H1 (cell line): ENCODE results near the gene RINT1. TPM values are rescaled to one million over a fixed set of nuclear protein-coding genes. Genes with fewer than 3 reads are reported as not detected.

Experiments
- CTCF ChIA-PET: fragments of 300-600 bp; sonication (Branson Sonifier 250); formaldehyde crosslinking; loops from one replicate; lab custom pipeline; 2021; ENCODE audit not compliant: partially characterized antibody; lab: Charles Lee
- POLR2A ChIA-PET: fragments of 300-600 bp; sonication (Branson Sonifier 250); formaldehyde crosslinking; loops from one replicate; lab custom pipeline; 2021; ENCODE audit warnings: inconsistent platforms; ENCODE audit not compliant: partially characterized antibody; lab: Charles Lee
- DNase-seq, 2 experiments: peaks; one replicate each; pipeline versions ENCODE4 v3.0.0 to v3.0.0-alpha.2; 2010 to 2022; ENCODE audit warnings: low spot score in 2 of 2, low read depth in 1 of 2, mixed read lengths in 1 of 2
- FAIRE-seq: peaks from 2 replicates; lab custom pipeline; 2011; peaks lifted over from hg19 to GRCh38; lab: Jason Lieb, UNC
- H2AFZ ChIP-seq: 2 replicates; pipeline ENCODE4 v1.8.1; 2012; ENCODE audit warnings: low read length, inconsistent platforms
- H2AK5ac ChIP-seq: 2 replicates; pipeline ENCODE4 v1.6.1; 2013; ENCODE audit warnings: low read depth, low read length
- H2BK120ac ChIP-seq: replicated peaks from 2 replicates; pipeline ENCODE3; 2013; ENCODE audit warnings: low read depth, low read length, inconsistent platforms
- H2BK12ac ChIP-seq: 2 replicates; pipeline ENCODE4 v1.6.1; 2013; ENCODE audit warnings: low read depth, low read length
- H2BK15ac ChIP-seq: 2 replicates; pipeline ENCODE4 v1.6.1; 2013; ENCODE audit warnings: low read length
- H2BK20ac ChIP-seq: 2 replicates; pipeline ENCODE4 v1.6.1; 2013; ENCODE audit warnings: low read length
- H2BK5ac ChIP-seq: 2 replicates; pipeline ENCODE4 v1.6.1; 2013; ENCODE audit warnings: low read depth, low read length
- H3K14ac ChIP-seq: 2 replicates; pipeline ENCODE4 v1.6.1; 2013; ENCODE audit warnings: inconsistent platforms; ENCODE audit not compliant: insufficient read length
- H3K18ac ChIP-seq: 2 replicates; pipeline ENCODE4 v1.6.1; 2013; ENCODE audit warnings: low read length; ENCODE audit errors: extremely low read depth
- H3K23ac ChIP-seq: 2 replicates; pipeline ENCODE4 v1.6.1; 2013; ENCODE audit warnings: inconsistent platforms; ENCODE audit not compliant: insufficient read length
- H3K23me2 ChIP-seq: 2 replicates; pipeline ENCODE4 v1.6.1; 2013; ENCODE audit warnings: low read depth, low read length
- H3K27ac ChIP-seq: 2 replicates; pipeline ENCODE4 v1.6.1; 2011; ENCODE audit warnings: low read depth, low read length, inconsistent platforms
- H3K27me3 ChIP-seq, 4 experiments: replicated peaks in 1 of 4; 1 replicate in 1 of 4; 2 replicates in 3 of 4; pipeline versions ENCODE4 v1.6.1 to v1.8.1; 2011 to 2013; ENCODE audit warnings: low read length in 3 of 4, mild to moderate bottlenecking in 3 of 4, inconsistent platforms in 2 of 4, mixed read lengths in 2 of 4, moderate library complexity in 1 of 4; ENCODE audit not compliant: control insufficient read depth in 3 of 4, insufficient read depth in 3 of 4; ENCODE audit errors: extremely low read depth in 1 of 4
- H3K36me3 ChIP-seq, 4 experiments: 2 replicates each; pipeline versions ENCODE4 v1.6.1 to v1.8.1; 2011 to 2013; ENCODE audit warnings: mild to moderate bottlenecking in 4 of 4, low read length in 3 of 4, moderate library complexity in 2 of 4, control low read depth in 1 of 4, inconsistent platforms in 1 of 4; ENCODE audit not compliant: insufficient read depth in 4 of 4, control insufficient read depth in 2 of 4
- H3K4ac ChIP-seq: replicated peaks from 2 replicates; pipeline ENCODE3; 2013; ENCODE audit warnings: low read length, low read depth, mixed read lengths, inconsistent platforms; ENCODE audit not compliant: insufficient read length
- H3K4me1 ChIP-seq, 4 experiments: replicated peaks in 1 of 4; 1 replicate in 1 of 4; 2 replicates in 3 of 4; pipeline versions ENCODE4 v1.6.1 to v1.8.1; 2011 to 2013; ENCODE audit warnings: low read length in 3 of 4, inconsistent platforms in 2 of 4, mixed read lengths in 1 of 4; ENCODE audit not compliant: insufficient read depth in 4 of 4, control insufficient read depth in 3 of 4
- H3K4me2 ChIP-seq, 2 experiments: 2 replicates each; pipeline versions ENCODE4 v1.6.1 to v1.8.1; 2011 to 2013; ENCODE audit warnings: low read depth in 2 of 2, low read length in 2 of 2, control low read depth in 1 of 2, inconsistent platforms in 1 of 2, mild to moderate bottlenecking in 1 of 2; ENCODE audit not compliant: insufficient read depth in 1 of 2
- H3K4me3 ChIP-seq, 4 experiments: fragments of 200-600, 300-600 bp in 1 of 4; sonication (generic), shearing (Covaris generic), sonication (Bioruptor Twin) in 1 of 4; 2 replicates each; pipeline versions ENCODE4 v1.5.1 to v1.8.1; 2011 to 2016; ENCODE audit warnings: low read length in 4 of 4, low read depth in 3 of 4, control low read depth in 2 of 4, inconsistent platforms in 2 of 4, mild to moderate bottlenecking in 2 of 4, mixed read lengths in 1 of 4, moderate library complexity in 1 of 4; ENCODE audit not compliant: insufficient read depth in 2 of 4; ENCODE audit errors: extremely low read depth in 1 of 4
- H3K56ac ChIP-seq: replicated peaks from 2 replicates; pipeline ENCODE3; 2013; ENCODE audit warnings: low read depth, mild to moderate bottlenecking, mixed read lengths, low read length, inconsistent platforms; ENCODE audit not compliant: insufficient read length
- H3K79me1 ChIP-seq: 2 replicates; pipeline ENCODE4 v1.6.1; 2013; ENCODE audit warnings: low read depth, low read length, control low read depth
- H3K79me2 ChIP-seq, 2 experiments: 2 replicates each; pipeline versions ENCODE4 v1.6.1 to v1.8.1; 2012 to 2013; ENCODE audit warnings: low read length in 2 of 2, mild to moderate bottlenecking in 2 of 2, inconsistent platforms in 1 of 2; ENCODE audit not compliant: insufficient read depth in 2 of 2, control insufficient read depth in 1 of 2
- H3K9ac ChIP-seq, 4 experiments: replicated peaks in 1 of 4; 1 replicate in 1 of 4; 2 replicates in 3 of 4; pipeline versions ENCODE4 v1.6.1 to v1.8.1; 2011 to 2013; ENCODE audit warnings: low read depth in 3 of 4, low read length in 3 of 4, control low read depth in 2 of 4, mild to moderate bottlenecking in 2 of 4, moderate library complexity in 2 of 4, inconsistent platforms in 1 of 4; ENCODE audit errors: extremely low read depth in 1 of 4
- H3K9me3 ChIP-seq, 2 experiments: 2 replicates each; pipeline versions ENCODE4 v1.6.1 to v1.8.1; 2012 to 2013; ENCODE audit warnings: mild to moderate bottlenecking in 2 of 2, moderate library complexity in 2 of 2, control low read depth in 1 of 2, inconsistent platforms in 1 of 2, low read depth in 1 of 2, low read length in 1 of 2, mixed read lengths in 1 of 2; ENCODE audit not compliant: insufficient read depth in 2 of 2
- H4K20me1 ChIP-seq, 2 experiments: replicated peaks in 1 of 2; 2 replicates each; pipeline versions ENCODE3 to v1.8.1; 2011 to 2013; ENCODE audit warnings: inconsistent platforms in 2 of 2, low read length in 2 of 2, mild to moderate bottlenecking in 1 of 2; ENCODE audit not compliant: insufficient read depth in 2 of 2, control insufficient read depth in 1 of 2
- H4K5ac ChIP-seq: 2 replicates; pipeline ENCODE4 v1.6.1; 2013; ENCODE audit warnings: low read length, low read depth, mixed read lengths, inconsistent platforms; ENCODE audit not compliant: insufficient read length
- H4K8ac ChIP-seq: 2 replicates; pipeline ENCODE4 v1.8.0; 2013; ENCODE audit warnings: mild to moderate bottlenecking, moderate library complexity, low read length, inconsistent platforms; ENCODE audit not compliant: insufficient read depth; ENCODE audit errors: extremely low read depth
- H4K91ac ChIP-seq: replicated peaks from 2 replicates; pipeline ENCODE3; 2013; ENCODE audit warnings: low read length, mixed read lengths, inconsistent platforms; ENCODE audit not compliant: insufficient read length
- ASH2L ChIP-seq: fragments of 200-600, 300-600 bp; sonication (generic); IDR thresholded peaks from one replicate; pipeline ENCODE4 v1.7.1; 2017; ENCODE audit warnings: low read length
- CBX8 ChIP-seq: fragments of 300-800, 300-1000 bp; sonication (generic); IDR thresholded peaks from 2 replicates; pipeline ENCODE4 v1.7.1; 2016; ENCODE audit warnings: low read depth, low read length, borderline replicate concordance
- CEBPB ChIP-seq: IDR thresholded peaks from 2 replicates; pipeline ENCODE4 v1.6.1; 2012; ENCODE audit warnings: low read depth, low read length
- EGR1 ChIP-seq: IDR thresholded peaks from 2 replicates; pipeline ENCODE4 v1.6.1; 2011; ENCODE audit warnings: low read depth, low read length, borderline replicate concordance
- HDAC2 ChIP-seq, 2 experiments: fragments of 300-600 bp in 1 of 2; sonication (generic) in 1 of 2; IDR thresholded peaks; 2 replicates each; pipeline ENCODE4 v1.6.1; 2011 to 2012; ENCODE audit warnings: low read depth in 2 of 2, low read length in 2 of 2, mild to moderate bottlenecking in 2 of 2, moderate library complexity in 2 of 2, borderline replicate concordance in 1 of 2, inconsistent platforms in 1 of 2
- JUND ChIP-seq: IDR thresholded peaks from 2 replicates; pipeline ENCODE4 v1.6.1; 2011; ENCODE audit warnings: mild to moderate bottlenecking, improper control_type of control experiment, low read length
- SAP30 ChIP-seq: fragments of 300-600 bp; sonication (generic); IDR thresholded peaks from 2 replicates; pipeline ENCODE4 v1.7.1; 2012; ENCODE audit warnings: low read length, moderate library complexity, mild to moderate bottlenecking, inconsistent platforms; ENCODE audit not compliant: insufficient read depth, insufficient replicate concordance
- SIX5 ChIP-seq: IDR thresholded peaks from 2 replicates; pipeline ENCODE4 v1.6.1; 2011; ENCODE audit warnings: mild to moderate bottlenecking, low read depth, low read length
- SP2 ChIP-seq: IDR thresholded peaks from 2 replicates; pipeline ENCODE4 v1.6.1; 2012; ENCODE audit warnings: mild to moderate bottlenecking, low read length, inconsistent platforms
- WGBS, 2 experiments: shearing (Covaris generic) in 1 of 2; methylation state at CpG; one replicate each; pipeline versions ENCODE4 v1.1.6 to v1.1.7; 2013 to 2015; ENCODE audit warnings: low lambda C conversion rate in 2 of 2, mixed read lengths in 2 of 2, inconsistent platforms in 1 of 2, low coverage in 1 of 2, missing lambda C conversion rate in 1 of 2; ENCODE audit not compliant: insufficient replicate concordance in 2 of 2, insufficient coverage in 1 of 2, insufficient read length in 1 of 2; ENCODE audit errors: extremely low coverage in 1 of 2, missing lambda C conversion rate in 1 of 2; 5-methylcytosine and 5-hydroxymethylcytosine counted together
- polyA plus RNA-seq, 7 experiments: library from polyadenylated mRNA; depleted of rRNA in 3 of 7; stranded (reverse) in 5 of 7; unstranded in 2 of 7; fragments of >200 nt in 5 of 7; fragments of 200-250 nt in 2 of 7; gene quantifications; 1 replicate in 5 of 7; 2 replicates in 1 of 7; 4 replicates in 1 of 7; pipeline versions ENCODE4 v1.2.1 to v1.2.3, GENCODE V29; 2011 to 2013; ENCODE audit warnings: missing spikeins in 2 of 7, mixed read lengths in 2 of 7
- total RNA-seq: library from RNA; stranded (reverse); fragmentation: NEBNext Ultra II Directional; extraction: Animal tissue kit (Norgen Biotek cat#: 25700); gene quantifications from 2 replicates; pipeline ENCODE4 v1.2.1, GENCODE V29; 2021
- TF ChIP-seq, protein P1 (sequence below): IDR thresholded peaks from 2 replicates; pipeline ENCODE4 v1.6.1; 2012; ENCODE audit warnings: inconsistent platforms

The RINT1 gene
- total and polyA plus RNA-seq, 2 of the 8 experiments (the other 6 are each of a cell fraction or from before 2014, with no cell fraction given): 7.8 to 21.8 TPM

DNA sequence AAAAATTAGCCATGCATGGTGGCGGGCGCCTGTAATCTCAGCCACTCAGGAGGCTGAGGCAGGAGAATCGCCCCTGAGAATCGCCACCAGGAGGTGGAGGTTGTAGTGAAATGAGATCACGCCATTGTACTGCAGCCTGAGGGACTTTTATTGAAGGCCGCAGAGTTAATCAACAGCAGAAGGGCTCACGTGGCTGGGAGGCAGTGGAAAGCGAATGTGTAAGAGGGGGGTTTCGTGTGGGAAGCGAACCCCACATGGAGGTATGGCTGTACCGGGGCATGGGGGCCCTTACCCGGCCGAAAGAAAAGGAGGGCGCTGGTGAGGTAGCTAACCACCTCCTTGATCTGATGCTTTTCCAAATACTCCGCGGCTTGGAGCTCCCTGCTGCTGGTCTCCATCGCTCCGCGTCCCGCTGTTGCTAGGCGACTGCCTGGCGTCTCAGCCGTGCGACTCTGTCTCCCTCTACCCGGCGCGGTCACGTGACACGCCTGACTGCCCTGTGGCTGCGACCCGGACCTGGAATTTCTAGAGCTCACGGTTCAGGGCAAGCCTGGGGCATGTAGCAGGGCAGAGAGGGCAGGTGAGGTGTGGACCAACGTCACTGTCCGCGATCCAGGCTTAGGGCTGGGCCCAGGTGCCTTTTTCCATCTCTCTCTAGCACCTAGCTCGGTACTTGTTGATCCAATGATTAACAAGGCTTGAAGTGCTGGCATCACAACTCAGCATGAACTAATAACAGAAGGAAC lies 49.2 kb downstream of the RINT1 start, which contains the start of gene EFCAB10:
TSS of gene EFCAB10 (minus strand) at position 428 of the 746 bp plus-strand sequence. CDS start at position 398, 30 bp downstream.
- ChIA-PET CTCF (interaction anchor here (0.6 to 1.5 kb wide), 14 partner anchors 8 to 600 kb away, joined by 3 to 7 read pairs (median 4); partner anchors contain the start of gene RINT1), POLR2A (interaction anchor here (0.6 to 1.3 kb wide), 7 partner anchors 10 to 704 kb away, joined by 3 to 7 read pairs (median 5); partner anchors contain the start of genes NAMPT and RINT1)
- Histone ChIP-seq H3K27ac (peak within 1 kb of the TSS; percentile 79), H3K4me1 (peaks cover 0 to 5% (median 1%) of the 10 kb centered on the region in 4 experiments; a peak in 3 of 7 replicates), H2BK5ac (no peak within 1 kb of the TSS; the same call in 1 of the 2 replicates), H2AK5ac (no peak within 1 kb of the TSS), H4K20me1 (no peaks in the 10 kb centered on the region), H3K9ac (peak within 1 kb of the TSS in 3 of 4 experiments; percentile 55 to 81 (median 62); a peak in 6 of 7 replicates), H2BK12ac (peak within 1 kb of the TSS; percentile 90; the same call in 1 of the 2 replicates), H3K9me3 (peaks cover 3% of the 10 kb centered on the region in 2 experiments; a peak in 1 of 4 replicates), H2BK120ac (no peak within 1 kb of the TSS), H3K4me2 (peak within 1 kb of the TSS; percentile 76 to 81), H3K79me1 (no peaks in the 10 kb centered on the region), H3K4ac (no peak within 1 kb of the TSS), H3K18ac (peak within 1 kb of the TSS; percentile 15), H4K91ac (peak within 1 kb of the TSS; percentile 32), H2BK20ac (no peak within 1 kb of the TSS), H2BK15ac (peak within 1 kb of the TSS; percentile 61; the same call in 1 of the 2 replicates), H3K56ac (peak within 1 kb of the TSS; percentile 32), H3K23me2 (peaks cover 3% of the 10 kb centered on the region; the same call in 1 of the 2 replicates), H3K27me3 (no peaks in the 10 kb centered on the region), H4K8ac (peak within 1 kb of the TSS; percentile 95), H3K4me3 (peak within 1 kb of the TSS; percentile 43 to 67 (median 52)), H3K36me3 (no peaks in the 10 kb centered on the region), H2AFZ (peak within 1 kb of the TSS; percentile 99), H3K79me2 (no peaks in the 10 kb centered on the region), H3K23ac (no peak within 1 kb of the TSS), H3K14ac (no peak within 1 kb of the TSS), H4K5ac (peak within 1 kb of the TSS; percentile 97)
- DNase-seq (peak; percentile 88 to 96), FAIRE-seq (no peak)
- WGBS, 2 experiments: 12% methylated on average over 34 of the region's 36 CpGs; no CpG with 5 or more reads in 1 of the 2 experiments
- TF ChIP-seq CEBPB (no peak), SP2 (no peak), SAP30 (peak; percentile 96), JUND (0 out of 2 replicates have a peak, but pooled peaks have one; percentile 35), SIX5 (no peak), CBX8 (no peak), ASH2L (peak; percentile 84), EGR1 (no peak), HDAC2 (IDR thresholded peaks at IDR 0.05; ENCODE audit: borderline replicate concordance in 1 of 2, low read depth in 2 of 2, low read length in 2 of 2) (peak; percentile 30 to 89; a peak in 2 of 4 replicates)
- TF ChIP-seq, protein P1, sequence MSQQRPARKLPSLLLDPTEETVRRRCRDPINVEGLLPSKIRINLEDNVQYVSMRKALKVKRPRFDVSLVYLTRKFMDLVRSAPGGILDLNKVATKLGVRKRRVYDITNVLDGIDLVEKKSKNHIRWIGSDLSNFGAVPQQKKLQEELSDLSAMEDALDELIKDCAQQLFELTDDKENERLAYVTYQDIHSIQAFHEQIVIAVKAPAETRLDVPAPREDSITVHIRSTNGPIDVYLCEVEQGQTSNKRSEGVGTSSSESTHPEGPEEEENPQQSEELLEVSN: no peak
